Measurements from ENCODE around the gene ETV7. TPM values are rescaled to one million over a fixed set of nuclear protein-coding genes. Genes with fewer than 3 reads are reported as not detected.

ETV7 gene
- total RNA-seq, 4 donors from 2014 or later: 3.3 to 12.1 (median 9.9) TPM

DNA sequence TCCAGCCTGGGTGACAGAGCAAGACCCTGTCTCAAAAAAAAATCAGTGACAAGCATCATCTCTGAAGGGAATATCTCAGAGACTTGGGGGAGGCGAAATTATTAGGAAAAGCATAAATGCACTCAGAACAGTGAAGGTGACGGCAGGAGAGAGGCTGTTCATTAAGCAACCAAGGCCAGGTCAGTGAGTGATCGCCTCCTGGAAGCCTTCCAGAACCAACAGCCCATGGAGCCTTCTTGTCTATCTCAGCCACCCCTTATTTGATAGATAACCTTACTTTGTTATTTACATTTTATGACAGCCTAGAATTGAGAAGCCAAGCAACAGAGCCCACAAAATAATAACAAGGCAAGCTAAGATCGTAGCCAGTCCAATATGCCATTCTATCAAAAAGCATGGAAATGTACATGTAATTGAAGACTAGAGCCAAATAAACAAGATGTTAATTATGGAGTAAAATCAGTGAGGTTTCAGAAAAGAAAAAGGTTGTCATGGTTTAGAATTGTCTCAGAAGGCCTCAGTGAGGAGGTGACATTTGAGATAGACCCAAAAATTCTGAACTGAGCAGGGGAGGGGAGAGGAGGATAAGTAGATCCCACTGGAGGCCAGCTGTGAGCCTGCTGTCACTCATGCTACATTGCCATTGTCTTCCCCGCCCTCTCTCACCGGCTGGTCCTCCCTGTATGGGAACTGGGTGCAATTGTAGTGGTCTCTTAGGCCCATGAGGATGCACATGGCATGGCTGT lies 68.6 kb downstream of the ETV7 start:
- H3K4me1 ChIP-seq: peaks cover 0 to 5% (median 0%) of the 10 kb centered on the region in 4 donors
- peaks cover 0 to 25% (median 0%) of the 10 kb centered on the region in 3 donors for H3K36me3 ChIP-seq
- DNase-seq: peak in 1 of 3 donors; percentile 51
- H3K4me3 ChIP-seq: no peak overlapping the region
- no peaks in the 10 kb centered on the region for H3K27me3 ChIP-seq
- no peak for TF ChIP-seq POLR2A (IDR thresholded peaks at IDR 0.05)
- TF ChIP-seq, protein P1, sequence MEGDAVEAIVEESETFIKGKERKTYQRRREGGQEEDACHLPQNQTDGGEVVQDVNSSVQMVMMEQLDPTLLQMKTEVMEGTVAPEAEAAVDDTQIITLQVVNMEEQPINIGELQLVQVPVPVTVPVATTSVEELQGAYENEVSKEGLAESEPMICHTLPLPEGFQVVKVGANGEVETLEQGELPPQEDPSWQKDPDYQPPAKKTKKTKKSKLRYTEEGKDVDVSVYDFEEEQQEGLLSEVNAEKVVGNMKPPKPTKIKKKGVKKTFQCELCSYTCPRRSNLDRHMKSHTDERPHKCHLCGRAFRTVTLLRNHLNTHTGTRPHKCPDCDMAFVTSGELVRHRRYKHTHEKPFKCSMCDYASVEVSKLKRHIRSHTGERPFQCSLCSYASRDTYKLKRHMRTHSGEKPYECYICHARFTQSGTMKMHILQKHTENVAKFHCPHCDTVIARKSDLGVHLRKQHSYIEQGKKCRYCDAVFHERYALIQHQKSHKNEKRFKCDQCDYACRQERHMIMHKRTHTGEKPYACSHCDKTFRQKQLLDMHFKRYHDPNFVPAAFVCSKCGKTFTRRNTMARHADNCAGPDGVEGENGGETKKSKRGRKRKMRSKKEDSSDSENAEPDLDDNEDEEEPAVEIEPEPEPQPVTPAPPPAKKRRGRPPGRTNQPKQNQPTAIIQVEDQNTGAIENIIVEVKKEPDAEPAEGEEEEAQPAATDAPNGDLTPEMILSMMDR (IDR thresholded peaks at IDR 0.05): no peak
- H3K27ac ChIP-seq: peak overlapping the region in 2 of 4 donors; percentile 62 to 75
- no peaks in the 10 kb centered on the region for H3K9me3 ChIP-seq

DNA sequence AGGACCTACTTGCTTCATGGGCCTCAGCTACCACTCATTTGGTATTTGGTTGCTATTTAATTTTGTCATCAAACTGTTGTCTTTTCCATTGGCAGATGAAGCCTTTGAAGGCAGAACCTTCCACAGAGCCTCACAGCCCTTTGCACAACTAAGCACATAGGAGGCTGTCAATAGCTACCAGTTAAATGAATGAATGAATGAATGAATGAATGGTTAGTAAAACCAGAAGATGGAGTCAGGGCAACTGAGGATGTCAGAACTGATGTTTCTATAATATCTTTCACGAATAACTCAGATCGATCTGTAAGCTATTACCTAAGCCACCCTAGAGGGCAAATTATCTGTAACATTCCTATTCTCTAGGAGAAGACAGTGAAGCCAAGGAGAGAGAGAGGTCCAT lies 69.8 kb downstream of the ETV7 start:
- TF ChIP-seq, protein P1 (IDR thresholded peaks at IDR 0.05): no peak
- TF ChIP-seq POLR2A (IDR thresholded peaks at IDR 0.05): no peak
- H3K4me1 ChIP-seq: peaks cover 0 to 5% (median 2%) of the 10 kb centered on the region in 4 donors
- H3K36me3 ChIP-seq: peaks cover 0 to 16% (median 0%) of the 10 kb centered on the region in 3 donors
- H3K4me3 ChIP-seq: no peak overlapping the region
- H3K27ac ChIP-seq: no peak overlapping the region
- H3K9me3 ChIP-seq: no peaks in the 10 kb centered on the region
- H3K27me3 ChIP-seq: no peaks in the 10 kb centered on the region
- no peak for DNase-seq

Other genes with a start within 250 kb of the ETV7 start
- 10 to 100 TPM; 49.6 to 71.0 (median 65.0) TPM for gene BRPF3, start 190.9 kb downstream of the ETV7 start, total RNA-seq
- 1 to 10 TPM in 3 of 4 donors, not detected in 1; 1.3 to 4.0 (median 3.0) TPM for gene PNPLA1, start 117.6 kb downstream of the ETV7 start, total RNA-seq
- 10 to 100 TPM in 3 of 4 donors, 1 to 10 TPM in 1; 9.1 to 35.4 (median 25.3) TPM for gene BNIP5, start 50.8 kb downstream of the ETV7 start, total RNA-seq
- not detected for gene PXT1, start 55.2 kb upstream of the ETV7 start, total RNA-seq
- 10 to 100 TPM; 31.5 to 40.4 (median 37.8) TPM for gene KCTD20, start 55.3 kb upstream of the ETV7 start, total RNA-seq
- 100 to 1,000 TPM in 2 of 4 donors, 10 to 100 TPM in 2; 57.8 to 107 (median 87.9) TPM for gene STK38, start 159.8 kb upstream of the ETV7 start, total RNA-seq
- gene SRSF3, start 206.7 kb upstream of the ETV7 start, total RNA-seq: 100 to 1,000 TPM; 101 to 156 (median 142) TPM